ENCODE data around the gene ADAMTS17.

ADAMTS17 gene

DNA sequence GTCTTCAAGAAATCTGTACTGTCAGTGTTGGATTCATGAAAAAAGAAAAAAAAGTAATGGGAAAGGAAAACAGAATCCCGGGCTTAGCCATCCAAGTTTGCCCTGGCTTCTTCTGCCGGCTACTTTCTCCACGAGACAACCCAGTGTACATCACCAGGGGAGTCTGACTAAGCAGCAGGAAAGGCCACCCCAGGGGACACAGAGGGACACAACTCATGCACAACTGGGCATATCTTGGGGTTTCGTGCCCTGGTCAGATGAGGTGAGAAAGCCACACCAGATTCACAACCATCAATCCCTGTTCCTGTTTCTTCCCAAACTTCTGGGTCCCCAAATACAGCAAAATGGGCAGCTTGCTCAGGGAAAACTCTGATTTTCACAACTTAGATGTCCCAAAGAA, 33.2 kb downstream of the ADAMTS17 start:
- DNase-seq, result no peak

- no peak for DNase-seq
These were observed 33.6 kb downstream of the ADAMTS17 start for GRCh38 chr15:100308213-100308600.

GRCh38 chr15:100307241-100308212, 34.2 kb downstream of the ADAMTS17 start:
- DNase-seq, result no peak

GRCh38 chr15:100306098-100306497, 35.7 kb downstream of the ADAMTS17 start:
- no peak for DNase-seq

GRCh38 chr15:100301910-100302431, 39.8 kb downstream of the ADAMTS17 start:
- no peak for DNase-seq

DNA sequence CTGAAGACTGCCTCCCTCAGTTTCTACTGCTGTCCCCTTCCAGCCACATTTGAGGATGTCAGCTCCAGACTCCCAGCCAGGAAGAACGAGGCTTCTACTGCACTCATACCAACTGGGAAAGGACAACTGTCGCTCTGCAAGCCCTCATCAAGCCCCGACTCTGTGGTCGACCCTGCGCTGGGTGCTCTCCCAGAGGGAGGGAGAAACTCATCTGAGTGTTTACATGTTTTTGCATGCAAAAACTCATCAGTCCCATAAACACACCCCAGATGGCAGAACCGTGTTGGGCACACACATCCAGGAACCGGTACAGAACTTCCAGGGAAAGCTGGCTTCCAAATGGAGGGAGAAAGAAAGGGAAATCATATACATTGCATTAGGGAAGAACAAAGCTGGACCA, 43.5 kb downstream of the ADAMTS17 start:
- DNase-seq, result no peak

GRCh38 chr15:100297812-100298211, 44.0 kb downstream of the ADAMTS17 start:
- no peak for DNase-seq

- no peak for DNase-seq
These were observed 45.7 kb downstream of the ADAMTS17 start for GRCh38 chr15:100295939-100296565.

DNA sequence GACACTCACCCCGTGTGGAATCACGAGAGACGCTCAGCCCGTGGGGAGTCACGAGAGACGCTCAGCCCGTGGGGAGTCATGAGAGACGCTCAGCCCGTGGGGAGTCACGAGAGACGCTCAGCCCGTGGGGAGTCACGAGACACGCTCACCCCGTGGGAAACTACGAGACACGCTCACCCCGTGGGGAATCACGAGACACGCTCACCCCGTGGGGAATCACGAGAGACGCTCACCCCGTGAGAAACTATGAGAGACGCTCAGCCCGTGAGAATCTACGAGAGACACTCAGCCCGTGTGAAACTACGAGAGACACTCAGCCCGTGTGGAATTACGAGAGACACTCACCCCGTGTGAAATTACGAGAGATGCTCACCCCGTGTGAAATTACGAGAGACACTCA, 49.8 kb downstream of the ADAMTS17 start:
- no peak for DNase-seq

GRCh38 chr15:100291106-100291505, 50.7 kb downstream of the ADAMTS17 start:
- no peak for DNase-seq

- DNase-seq, result no peak
These were observed 56.0 kb downstream of the ADAMTS17 start for GRCh38 chr15:100285641-100286295.

- no peak for DNase-seq
These were observed 57.1 kb downstream of the ADAMTS17 start for GRCh38 chr15:100284701-100285100.

DNA sequence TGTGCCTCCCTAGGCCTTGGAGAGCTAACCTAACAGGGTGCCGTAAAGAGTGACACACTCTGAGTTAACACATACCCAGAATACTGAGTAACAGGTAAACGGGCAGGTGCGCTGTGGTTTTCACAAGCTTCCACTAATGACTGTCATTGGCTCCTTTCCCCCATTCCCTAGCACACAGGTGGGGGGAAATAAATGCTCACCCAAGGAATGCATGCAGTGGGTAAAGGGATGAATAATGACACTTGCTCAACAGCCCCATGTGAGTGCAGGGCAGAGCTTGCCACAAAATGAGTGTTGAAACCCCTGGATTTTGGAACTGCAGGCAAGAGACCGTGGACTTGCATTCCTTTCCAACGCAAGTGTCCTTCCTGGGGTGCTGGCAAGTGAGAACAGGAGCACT, 57.6 kb downstream of the ADAMTS17 start:
- no peak for DNase-seq

DNA sequence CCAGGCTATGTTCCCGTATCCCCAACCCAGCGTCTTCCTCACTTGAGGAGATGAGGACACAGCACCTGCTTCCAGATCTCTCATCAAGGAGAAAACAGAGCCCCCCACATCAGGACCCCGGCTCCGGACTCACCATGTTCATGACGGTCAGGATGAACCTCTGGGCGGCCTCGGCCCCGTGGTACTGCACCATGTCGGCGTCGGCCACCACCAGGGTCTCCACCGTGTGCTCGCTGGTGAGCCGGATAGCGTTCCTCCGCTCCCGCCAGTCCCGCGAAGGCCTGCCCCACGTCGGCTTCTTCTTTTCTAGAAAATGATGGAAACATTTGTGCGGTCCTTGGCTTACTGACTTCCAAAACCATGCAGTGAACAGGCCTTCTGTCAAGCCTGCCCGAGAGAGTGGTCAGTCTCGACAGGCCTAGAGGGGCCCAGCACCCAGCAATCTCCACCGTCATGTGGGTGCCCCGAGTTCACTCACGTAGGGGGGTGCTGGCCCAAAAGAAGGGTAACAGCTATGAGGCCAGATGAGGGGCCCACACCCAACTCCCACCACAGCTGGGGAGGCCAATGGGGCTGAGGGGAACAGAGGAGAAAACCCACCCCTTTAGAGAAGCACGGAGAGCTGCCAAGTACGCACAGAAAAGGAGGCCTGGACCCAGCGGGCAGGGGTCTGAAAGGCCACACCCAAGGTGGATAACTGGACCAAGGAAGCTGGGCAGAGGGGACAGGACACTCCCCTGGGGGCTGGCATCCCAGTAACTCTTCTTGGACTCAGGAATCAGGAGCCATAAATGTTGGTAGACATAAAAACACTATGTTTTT, 60.5 kb downstream of the ADAMTS17 start:
- no peak for DNase-seq

- no peak for DNase-seq
These were observed 61.9 kb downstream of the ADAMTS17 start for GRCh38 chr15:100279849-100280248.

GRCh38 chr15:100279446-100279845, 62.3 kb downstream of the ADAMTS17 start:
- no peak for DNase-seq

DNA sequence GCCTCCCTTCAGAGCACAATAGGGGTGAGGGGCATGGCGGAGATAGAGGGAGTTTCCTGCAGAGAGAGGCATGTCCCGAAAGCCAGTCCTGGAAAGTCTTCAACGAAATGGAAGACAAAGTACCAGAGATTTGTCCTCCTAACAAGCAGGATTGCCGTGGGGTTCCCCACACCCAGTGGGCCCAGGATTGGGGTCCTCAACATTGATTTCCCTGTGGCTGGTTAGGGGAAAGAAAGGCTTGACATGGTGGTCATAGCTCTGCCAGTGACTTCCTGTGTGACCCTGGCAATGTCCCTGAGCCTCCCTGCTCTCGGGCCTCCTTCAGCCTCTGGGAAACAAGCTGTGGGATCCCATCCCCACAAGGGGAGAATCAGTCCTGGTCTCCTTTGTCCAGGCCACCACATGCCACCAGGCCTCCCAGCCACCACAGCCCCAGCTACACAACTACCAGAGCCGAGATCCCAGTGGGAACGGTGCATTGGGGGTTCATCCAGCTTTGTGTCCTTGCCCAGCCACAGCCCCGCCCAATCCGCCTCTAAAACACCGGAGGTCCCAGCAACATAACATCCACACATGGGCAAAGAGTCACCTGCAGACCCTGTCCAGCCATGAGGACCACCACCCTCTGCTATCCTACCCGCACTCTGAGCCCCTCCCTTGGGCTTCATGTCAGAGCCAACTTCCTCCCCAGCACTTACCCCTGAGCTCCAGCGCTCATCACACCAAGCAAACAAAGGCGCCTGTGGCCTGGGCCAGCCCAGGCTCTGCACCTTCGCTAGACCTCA, 63.0 kb downstream of the ADAMTS17 start:
- DNase-seq, result no peak

- no peak for DNase-seq
These were observed 64.5 kb downstream of the ADAMTS17 start for GRCh38 chr15:100277087-100277855.

DNA sequence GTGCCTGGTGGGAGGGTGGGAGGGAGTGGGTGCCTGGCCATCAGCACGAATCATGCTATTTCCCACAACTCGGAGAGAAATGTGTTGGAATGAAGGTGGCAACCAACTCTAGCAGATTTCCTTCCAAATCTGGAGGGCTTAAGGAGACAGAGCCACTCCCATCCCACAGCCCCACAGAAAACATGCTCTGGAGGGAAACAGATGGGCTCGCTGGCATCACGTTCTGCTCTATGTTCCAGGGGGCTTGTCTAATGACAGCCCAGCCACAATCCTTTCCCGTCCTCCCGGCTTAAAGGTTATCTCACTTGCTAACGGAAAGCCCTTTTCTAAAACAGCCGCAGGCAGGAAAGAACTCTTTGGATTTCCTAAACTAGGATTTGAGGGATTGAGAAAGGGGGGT, 65.3 kb downstream of the ADAMTS17 start:
- no peak for DNase-seq

GRCh38 chr15:100275641-100276040, 66.1 kb downstream of the ADAMTS17 start:
- no peak for DNase-seq

GRCh38 chr15:100269831-100270230, 71.9 kb downstream of the ADAMTS17 start:
- no peak for DNase-seq
